GM19035 (cell line): ENCODE data around the gene CD300LG.
"Not testable (repeated sequence)": the region's sequence is repeated elsewhere in the genome, so short reads cannot be mapped to it uniquely, and the experiment has no call there.

Experiments
- ATAC-seq: cut with Tn5 transposase; IDR thresholded peaks from one replicate; pipeline ENCODE4 v1.9.1; 2021; ENCODE audit not compliant: unreplicated experiment

Gene CD300LG

GRCh38 chr17:43846963-43847371, at the start of gene CD300LG:
CD300LG (plus strand) TSS chr17:43847176; CDS start chr17:43847217, 41 bp downstream.
- ATAC-seq: no peak

- ATAC-seq: not testable (repeated sequence)
These were observed 49.0 kb upstream of the CD300LG start for GRCh38 chr17:43798024-43798423.

- no peak for ATAC-seq
These were observed 47.9 kb upstream of the CD300LG start for GRCh38 chr17:43799047-43799446.

GRCh38 chr17:43800736-43801135, 46.2 kb upstream of the CD300LG start:
- ATAC-seq: no peak

- no peak for ATAC-seq
These were observed 45.1 kb upstream of the CD300LG start for GRCh38 chr17:43801844-43802243.

GRCh38 chr17:43803758-43804157, 43.2 kb upstream of the CD300LG start:
- ATAC-seq: no peak

- no peak for ATAC-seq
These were observed 41.9 kb upstream of the CD300LG start for GRCh38 chr17:43805117-43805516.

DNA sequence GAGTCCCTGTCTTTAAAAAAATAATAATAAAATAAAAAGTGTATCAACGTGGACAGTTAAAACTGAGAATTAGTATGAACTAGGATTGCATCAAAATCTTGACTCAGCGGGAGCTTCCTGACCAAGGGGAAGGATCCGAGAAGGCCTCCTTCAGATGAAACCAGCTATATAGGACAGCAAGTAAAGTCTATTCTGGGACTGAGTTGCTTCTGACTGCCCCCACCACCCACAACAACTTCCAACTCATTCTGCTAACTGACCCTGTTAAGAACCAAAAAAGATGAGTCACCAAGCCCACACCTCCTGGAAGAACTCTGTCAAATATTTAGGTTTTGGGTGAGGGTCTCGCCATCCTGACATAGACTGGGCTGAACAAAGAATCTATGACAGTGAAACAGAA, 38.9 kb upstream of the CD300LG start:
- no peak for ATAC-seq

DNA sequence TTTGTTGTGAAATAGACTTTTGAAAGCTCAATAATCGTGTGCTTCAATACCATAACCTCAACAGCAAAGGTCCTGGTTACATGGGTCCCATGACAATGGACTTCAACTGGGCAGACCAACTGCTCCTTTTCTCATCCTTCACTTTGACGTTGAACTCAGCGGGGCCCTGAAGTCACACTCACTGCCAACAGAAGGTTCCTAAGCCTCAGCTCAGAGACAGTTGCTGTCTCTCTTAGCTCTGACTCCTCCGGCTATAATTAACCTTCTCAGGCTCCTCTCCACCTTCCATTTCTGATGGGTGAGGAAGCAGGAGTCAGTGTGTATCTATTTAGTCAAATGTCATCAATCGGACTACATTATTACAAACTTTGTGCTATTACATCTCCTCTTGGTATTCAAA, 37.9 kb upstream of the CD300LG start:
- no peak for ATAC-seq

GRCh38 chr17:43810226-43810715, 36.7 kb upstream of the CD300LG start:
- no peak for ATAC-seq

DNA sequence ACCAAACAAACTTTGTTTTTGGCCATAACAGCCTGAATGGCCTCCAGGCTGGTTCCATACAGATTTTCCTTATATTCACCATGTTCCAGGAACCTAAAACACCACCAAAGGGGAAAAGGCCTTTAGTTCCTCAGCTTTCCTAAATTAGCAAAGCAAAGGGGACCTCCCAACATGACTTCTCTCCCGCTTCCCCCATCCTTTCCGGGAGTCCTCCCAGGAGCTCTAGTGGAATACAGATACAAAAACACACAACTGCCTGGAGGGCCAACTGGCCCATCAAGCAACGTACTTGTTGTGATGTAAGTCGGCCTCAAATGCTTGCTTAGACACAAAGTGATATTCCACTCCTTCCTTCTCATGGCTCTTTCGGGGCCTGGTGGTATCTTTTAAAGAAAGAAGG, 36.2 kb upstream of the CD300LG start:
- no peak for ATAC-seq

GRCh38 chr17:43812396-43813265, 34.3 kb upstream of the CD300LG start:
- ATAC-seq: no peak

GRCh38 chr17:43813386-43813785, 33.6 kb upstream of the CD300LG start:
- ATAC-seq: no peak

DNA sequence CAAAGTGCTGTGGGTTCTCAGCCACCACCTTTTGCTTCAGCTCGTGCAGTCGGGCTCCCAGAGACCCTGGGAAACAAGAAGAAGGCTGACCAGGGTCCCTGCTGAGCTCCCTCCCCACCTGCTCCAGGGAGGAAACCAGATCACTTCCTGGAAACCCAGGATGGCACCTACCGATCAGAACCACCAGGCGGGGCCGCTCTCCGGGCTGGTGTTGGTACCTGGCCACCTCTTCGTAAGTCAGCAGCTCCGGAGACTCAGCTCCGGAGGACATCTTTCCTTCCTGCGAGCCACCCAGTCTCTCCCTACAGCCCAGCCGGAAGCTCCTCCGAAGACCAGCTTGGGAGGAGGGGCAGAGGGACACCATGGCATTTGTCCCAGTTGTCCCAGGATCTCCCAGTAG, 33.0 kb upstream of the CD300LG start:
- no peak for ATAC-seq

- ATAC-seq: no peak
These were observed 32.3 kb upstream of the CD300LG start for GRCh38 chr17:43814714-43815113.

DNA sequence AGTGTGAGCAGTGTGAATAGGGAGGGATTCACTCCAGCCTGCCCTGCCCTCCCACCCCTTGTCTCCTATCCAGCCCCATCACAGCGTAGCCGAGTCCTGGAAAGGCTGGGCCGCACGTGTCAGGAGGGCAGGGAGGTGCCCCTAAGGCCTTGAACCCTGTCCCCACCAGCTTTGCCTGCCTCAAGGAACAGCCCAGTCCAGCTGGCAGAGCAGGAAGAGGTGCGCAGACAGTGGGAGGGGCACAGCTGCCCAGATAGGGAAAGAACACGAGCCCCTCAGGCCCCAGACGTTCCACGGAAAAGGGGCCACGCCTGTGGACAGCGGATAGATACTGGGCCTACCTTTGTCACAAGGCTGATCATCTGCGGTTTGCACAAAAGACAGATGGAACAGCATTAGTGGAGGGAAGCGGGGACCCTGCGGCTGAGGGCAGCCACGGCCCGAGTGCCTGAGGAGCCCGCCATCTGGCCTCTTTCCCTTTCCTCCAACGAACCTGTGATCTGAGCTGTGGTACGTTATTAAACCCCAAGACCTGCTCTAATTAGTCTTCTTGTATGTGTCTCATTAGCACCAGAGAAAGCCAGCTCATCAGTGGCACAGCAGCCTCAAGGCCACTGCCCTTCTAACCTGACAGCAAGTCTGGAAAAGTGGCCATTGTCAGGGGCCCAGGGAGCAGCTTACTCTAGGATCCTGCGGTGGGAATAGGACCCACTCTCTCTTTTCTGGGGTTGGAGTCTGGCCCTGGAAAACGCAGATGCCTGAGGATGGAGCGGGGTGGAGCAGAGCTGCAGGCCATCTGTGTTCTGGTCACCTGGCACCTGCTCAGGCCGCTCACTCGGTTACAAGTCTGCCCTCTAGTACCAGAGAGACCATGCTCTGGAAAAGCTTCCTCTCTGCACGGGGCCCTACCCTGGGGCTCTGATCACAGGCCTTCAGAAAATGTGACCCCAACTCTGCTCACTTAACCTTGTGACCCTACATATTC, 30.3 kb upstream of the CD300LG start:
- ATAC-seq: no peak

- ATAC-seq: no peak
These were observed 29.1 kb upstream of the CD300LG start for GRCh38 chr17:43817826-43818225.

DNA sequence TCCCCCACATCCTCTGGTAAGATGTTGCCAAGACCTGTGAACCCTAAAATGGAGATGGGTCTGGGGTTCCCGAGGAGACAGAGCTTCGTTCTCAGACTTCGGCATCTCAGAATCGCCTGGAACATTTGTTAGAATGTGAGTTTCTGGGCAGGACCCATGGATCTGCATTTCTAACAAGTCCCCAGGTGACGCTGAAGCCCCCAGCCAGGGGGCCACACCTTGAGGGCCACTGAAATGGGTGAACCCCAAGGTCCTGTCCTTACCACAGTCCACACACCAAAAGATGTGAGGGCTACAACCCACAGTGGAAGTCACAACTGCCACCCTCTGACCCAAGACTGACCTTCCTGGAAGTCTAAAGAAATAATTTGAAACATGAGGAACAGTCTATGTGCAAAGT, 28.0 kb upstream of the CD300LG start:
- no peak for ATAC-seq

DNA sequence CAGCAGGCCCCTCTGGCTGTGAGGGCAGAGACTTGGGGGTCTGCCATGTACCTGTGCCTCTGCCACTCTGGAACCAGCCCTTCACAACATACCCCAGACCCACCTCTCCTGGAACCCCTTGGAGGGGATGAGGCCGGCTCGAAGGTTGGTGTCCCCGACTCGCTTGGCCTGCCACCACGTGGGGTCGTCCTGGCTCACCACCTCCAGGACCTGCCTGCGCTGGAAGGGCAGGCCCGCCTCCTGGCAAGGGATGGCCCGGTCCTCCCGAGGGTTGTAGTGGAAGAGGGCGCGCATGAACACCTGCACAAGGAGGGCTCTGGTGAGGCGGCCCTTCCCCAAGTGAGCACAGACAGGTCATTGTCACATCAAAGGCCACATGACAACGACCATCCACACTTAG, 26.2 kb upstream of the CD300LG start:
- ATAC-seq: no peak

GRCh38 chr17:43822570-43823190, 24.3 kb upstream of the CD300LG start:
- no peak for ATAC-seq
